ENCODE measurements around the gene MKNK2.

- no peak for TF ChIP-seq TEAD4 (IDR thresholded peaks at IDR 0.05)
- no peak for TF ChIP-seq ZBTB7A (IDR thresholded peaks at IDR 0.05; ENCODE audit: low read depth)
These were observed 3.7 kb upstream of the MKNK2 start for GRCh38 chr19:2054763-2055162.

All from Ishikawa (cell line).